NT2/D1 (cell line): ENCODE results near the gene EDEM3.

Source experiments
- SUZ12 ChIP-seq: IDR thresholded peaks from 2 replicates; pipeline ENCODE4 v1.6.1; 2011; ENCODE audit not compliant: insufficient read length, insufficient read depth; ENCODE audit errors: extremely low read depth
- YY1 ChIP-seq: IDR thresholded peaks from 2 replicates; pipeline ENCODE4 v1.6.1; 2011; ENCODE audit not compliant: insufficient read length, insufficient read depth

GRCh38 chr1:184686540-184686939 is 68.1 kb downstream of the EDEM3 start:
- TF ChIP-seq SUZ12 (no peak), YY1 (no peak)
